KMS-11 (cell line): ENCODE measurements around the gene C3orf52.

Experiments used
- H2AFZ ChIP-seq: fragments of 200-600 bp; sonication (generic); 2 replicates; pipeline ENCODE4 v1.6.1; 2016; ENCODE audit warnings: antibody characterized with exemption, mixed run types, low read depth
- H3K27ac ChIP-seq: fragments of 200-600 bp; sonication (generic); 2 replicates; pipeline ENCODE4 v1.6.1; 2016; ENCODE audit warnings: mild to moderate bottlenecking, mixed run types
- H3K27me3 ChIP-seq: fragments of 200-600 bp; sonication (generic); 2 replicates; pipeline ENCODE4 v1.6.1; 2017; ENCODE audit warnings: mild to moderate bottlenecking, low read depth, mixed run types, moderate library complexity; ENCODE audit not compliant: insufficient read depth
- H3K36me3 ChIP-seq: fragments of 200-600 bp; sonication (generic); 2 replicates; pipeline ENCODE4 v1.6.1; 2017; ENCODE audit warnings: mild to moderate bottlenecking, mixed run types; ENCODE audit not compliant: insufficient read depth
- H3K4me1 ChIP-seq: fragments of 200-600 bp; sonication (generic); 2 replicates; pipeline ENCODE4 v1.6.1; 2016; ENCODE audit warnings: mild to moderate bottlenecking, low read depth, mixed run types; ENCODE audit not compliant: poor library complexity, severe bottlenecking
- H3K4me2 ChIP-seq: fragments of 200-600 bp; sonication (generic); 2 replicates; pipeline ENCODE4 v1.7.0; 2016; ENCODE audit warnings: mild to moderate bottlenecking, mixed run types
- H3K4me3 ChIP-seq: fragments of 200-600 bp; sonication (generic); IDR thresholded peaks from 2 replicates; pipeline ENCODE4 v1.6.1; 2017; ENCODE audit warnings: low read depth, low read length, mixed read lengths; ENCODE audit not compliant: insufficient read depth
- H3K79me2 ChIP-seq: fragments of 200-600 bp; sonication (generic); 2 replicates; pipeline ENCODE4 v1.6.1; 2016; ENCODE audit warnings: low read depth, mixed run types; ENCODE audit not compliant: insufficient read depth
- H3K9ac ChIP-seq: fragments of 200-600 bp; sonication (generic); 2 replicates; pipeline ENCODE4 v1.6.1; 2016; ENCODE audit warnings: mild to moderate bottlenecking, mixed run types
- H4K20me1 ChIP-seq: fragments of 200-600 bp; sonication (generic); 2 replicates; pipeline ENCODE4 v1.6.1; 2016; ENCODE audit warnings: mild to moderate bottlenecking, mixed run types; ENCODE audit not compliant: insufficient read depth
- TF ChIP-seq, protein P1 (sequence below): fragments of 200-600 bp; sonication (generic); conservative IDR thresholded peaks from 2 replicates; pipeline ENCODE4 v1.6.1; 2017; ENCODE audit warnings: low read depth, mild to moderate bottlenecking, antibody characterized with exemption, low read length, moderate library complexity, mixed read lengths

The C3orf52 gene

DNA sequence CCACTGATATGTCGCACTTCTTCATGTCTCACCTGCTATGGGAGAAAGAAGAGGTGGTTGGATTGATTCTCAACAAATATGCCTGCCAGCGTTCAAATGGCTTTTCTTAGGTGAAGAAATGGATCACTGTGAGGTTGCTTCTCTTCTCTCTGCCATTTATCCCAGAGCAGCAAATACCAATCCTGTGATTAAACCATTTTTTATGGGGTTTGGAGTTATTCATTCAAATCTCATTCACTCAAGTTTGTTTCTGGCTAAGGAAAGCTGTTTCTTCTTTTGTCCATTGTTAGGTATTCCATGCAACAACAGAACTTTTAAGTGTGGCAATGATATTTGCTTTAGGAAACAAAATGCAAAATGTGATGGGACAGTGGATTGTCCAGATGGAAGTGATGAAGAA, 12.2 kb upstream of the C3orf52 start:
- Histone ChIP-seq H3K79me2 (no peaks in the 10 kb centered on the region), H3K4me3 (no peak overlapping the region), H3K36me3 (no peaks in the 10 kb centered on the region), H3K4me1 (peaks cover 27% of the 10 kb centered on the region), H4K20me1 (no peaks in the 10 kb centered on the region), H3K4me2 (no peak overlapping the region; the same call in 1 of the 2 replicates), H3K27ac (no peak overlapping the region), H3K9ac (no peak overlapping the region), H2AFZ (no peak overlapping the region), H3K27me3 (no peaks in the 10 kb centered on the region)
- TF ChIP-seq, protein P1, sequence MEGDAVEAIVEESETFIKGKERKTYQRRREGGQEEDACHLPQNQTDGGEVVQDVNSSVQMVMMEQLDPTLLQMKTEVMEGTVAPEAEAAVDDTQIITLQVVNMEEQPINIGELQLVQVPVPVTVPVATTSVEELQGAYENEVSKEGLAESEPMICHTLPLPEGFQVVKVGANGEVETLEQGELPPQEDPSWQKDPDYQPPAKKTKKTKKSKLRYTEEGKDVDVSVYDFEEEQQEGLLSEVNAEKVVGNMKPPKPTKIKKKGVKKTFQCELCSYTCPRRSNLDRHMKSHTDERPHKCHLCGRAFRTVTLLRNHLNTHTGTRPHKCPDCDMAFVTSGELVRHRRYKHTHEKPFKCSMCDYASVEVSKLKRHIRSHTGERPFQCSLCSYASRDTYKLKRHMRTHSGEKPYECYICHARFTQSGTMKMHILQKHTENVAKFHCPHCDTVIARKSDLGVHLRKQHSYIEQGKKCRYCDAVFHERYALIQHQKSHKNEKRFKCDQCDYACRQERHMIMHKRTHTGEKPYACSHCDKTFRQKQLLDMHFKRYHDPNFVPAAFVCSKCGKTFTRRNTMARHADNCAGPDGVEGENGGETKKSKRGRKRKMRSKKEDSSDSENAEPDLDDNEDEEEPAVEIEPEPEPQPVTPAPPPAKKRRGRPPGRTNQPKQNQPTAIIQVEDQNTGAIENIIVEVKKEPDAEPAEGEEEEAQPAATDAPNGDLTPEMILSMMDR: no peak

DNA sequence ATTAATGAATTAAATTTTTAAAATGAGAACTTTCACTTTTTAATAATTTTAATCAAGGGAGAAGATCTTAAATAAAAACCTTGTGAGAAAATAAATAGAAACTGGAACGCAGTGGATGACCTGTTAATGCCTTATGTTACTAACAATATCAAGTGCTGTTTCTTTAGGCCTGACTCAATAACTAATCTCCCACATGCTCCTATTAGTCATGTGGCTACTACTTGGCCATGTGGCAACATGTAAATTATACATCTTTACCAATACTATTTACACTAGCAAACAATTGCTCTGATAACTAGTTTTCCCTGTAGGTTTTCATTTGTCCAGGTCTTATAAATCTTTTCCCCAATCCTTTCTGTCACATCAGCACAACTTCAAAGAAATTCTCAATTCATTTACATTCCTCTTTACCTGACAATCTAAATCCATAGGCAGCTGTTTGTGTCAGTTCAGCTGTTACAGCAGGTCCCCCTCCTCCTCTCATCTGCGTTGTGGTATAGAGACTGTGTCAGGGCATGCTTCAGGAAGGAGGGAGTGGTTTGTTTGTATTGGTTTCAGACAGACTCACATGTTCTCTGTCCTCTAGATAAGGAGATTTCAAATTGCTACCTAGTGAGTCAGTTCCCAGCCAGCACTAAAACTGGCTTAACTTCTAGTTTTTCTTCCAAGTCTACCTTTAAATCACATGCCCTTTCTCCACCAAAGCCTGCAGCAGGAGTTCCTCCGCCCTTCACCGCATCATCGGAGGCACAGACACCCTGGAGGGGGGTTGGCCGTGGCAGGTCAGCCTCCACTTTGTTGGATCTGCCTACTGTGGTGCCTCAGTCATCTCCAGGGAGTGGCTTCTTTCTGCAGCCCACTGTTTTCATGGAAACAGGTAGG, 11.3 kb upstream of the C3orf52 start:
- H3K79me2 ChIP-seq: no peaks in the 10 kb centered on the region
- peak overlapping the region; percentile 11; the same call in 1 of the 2 replicates for H2AFZ ChIP-seq
- H3K36me3 ChIP-seq: no peaks in the 10 kb centered on the region
- no peaks in the 10 kb centered on the region for H4K20me1 ChIP-seq
- TF ChIP-seq, protein P1: no peak
- peak overlapping the region; percentile 52 for H3K4me2 ChIP-seq
- H3K27ac ChIP-seq: no peak overlapping the region
- H3K4me3 ChIP-seq: no peak overlapping the region
- H3K27me3 ChIP-seq: no peaks in the 10 kb centered on the region
- peaks cover 27% of the 10 kb centered on the region for H3K4me1 ChIP-seq
- no peak overlapping the region for H3K9ac ChIP-seq

DNA sequence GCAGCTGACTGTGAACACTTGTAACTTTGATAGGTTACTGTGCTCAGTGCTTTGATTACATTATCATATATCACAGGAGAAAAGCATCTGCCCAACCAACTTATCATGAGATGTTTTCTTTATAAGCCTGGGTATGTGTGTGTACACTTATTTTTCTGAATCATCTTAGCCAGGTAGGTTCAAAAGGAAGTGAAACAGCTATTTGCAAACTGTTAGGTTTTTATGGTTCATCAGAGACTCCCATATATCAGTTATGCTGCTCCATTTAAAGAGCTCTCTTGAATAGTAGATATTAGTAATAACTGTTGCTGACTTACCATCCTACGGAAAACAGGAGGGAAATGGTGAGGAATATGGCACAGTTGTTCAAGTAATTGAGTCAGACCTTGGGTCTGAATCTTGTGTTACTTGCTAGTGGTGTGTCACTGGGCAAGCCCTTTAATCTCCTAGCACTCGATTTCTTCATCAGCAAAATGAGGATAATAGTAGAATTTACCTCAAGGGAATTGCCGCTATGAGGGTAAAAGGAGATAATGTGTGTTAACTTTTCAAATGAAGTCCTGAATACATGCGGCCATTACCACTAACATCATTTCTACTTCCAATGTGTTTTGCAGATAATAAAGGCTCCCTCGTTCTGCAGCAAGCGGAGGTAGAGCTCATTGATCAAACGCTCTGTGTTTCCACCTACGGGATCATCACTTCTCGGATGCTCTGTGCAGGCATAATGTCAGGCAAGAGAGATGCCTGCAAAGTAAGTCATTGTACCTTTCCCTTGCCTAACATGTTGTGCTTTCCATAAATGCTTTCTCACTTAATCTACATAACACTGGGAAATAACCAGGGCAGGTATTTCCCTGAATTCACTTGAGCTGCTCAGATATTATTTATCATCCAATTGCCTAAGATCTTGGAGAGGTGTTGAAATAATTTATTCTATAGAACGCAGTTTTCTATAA, 7.8 kb upstream of the C3orf52 start:
- no peak overlapping the region for H3K4me3 ChIP-seq
- TF ChIP-seq, protein P1: no peak
- no peaks in the 10 kb centered on the region for H3K27me3 ChIP-seq
- no peaks in the 10 kb centered on the region for H3K36me3 ChIP-seq
- H3K27ac ChIP-seq: no peak overlapping the region
- H4K20me1 ChIP-seq: no peaks in the 10 kb centered on the region
- H2AFZ ChIP-seq: no peak overlapping the region
- peaks cover 26% of the 10 kb centered on the region for H3K4me1 ChIP-seq
- no peaks in the 10 kb centered on the region for H3K79me2 ChIP-seq
- H3K9ac ChIP-seq: no peak overlapping the region
- H3K4me2 ChIP-seq: no peak overlapping the region

DNA sequence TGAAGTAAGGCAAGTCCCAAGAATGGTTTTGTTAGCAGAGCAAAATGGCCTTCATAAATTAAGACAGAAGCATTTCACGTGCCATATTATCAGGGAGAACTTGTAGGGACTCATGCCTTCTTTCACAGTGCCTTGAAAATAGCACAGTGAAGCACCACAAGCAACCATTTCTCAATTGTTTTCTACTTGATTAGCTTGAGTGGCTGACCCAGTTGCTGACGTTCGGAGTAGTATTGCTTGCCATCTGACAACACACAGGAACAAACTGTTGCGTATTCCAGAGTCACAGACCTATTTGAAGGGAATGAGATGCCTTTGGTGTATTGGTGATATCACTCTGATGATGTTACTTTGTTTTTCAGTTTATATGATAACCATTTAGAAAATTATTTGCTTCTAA, 3.0 kb upstream of the C3orf52 start:
- TF ChIP-seq, protein P1: no peak
- no peak overlapping the region for H3K9ac ChIP-seq
- no peak overlapping the region for H2AFZ ChIP-seq
- no peaks in the 10 kb centered on the region for H3K79me2 ChIP-seq
- no peak overlapping the region for H3K27ac ChIP-seq
- no peak overlapping the region for H3K4me2 ChIP-seq
- H4K20me1 ChIP-seq: no peaks in the 10 kb centered on the region
- peaks cover 10% of the 10 kb centered on the region for H3K4me1 ChIP-seq
- H3K36me3 ChIP-seq: no peaks in the 10 kb centered on the region
- no peaks in the 10 kb centered on the region for H3K27me3 ChIP-seq
- H3K4me3 ChIP-seq: no peak overlapping the region
